Amniotic epithelial cell (primary cell): ENCODE data around the gene NECTIN2.
A peak's percentile ranks its signal among the peaks of the same experiment; 100 is the strongest.
"Not testable (repeated sequence)": the region's sequence is repeated elsewhere in the genome, so short reads cannot be mapped to it uniquely, and the experiment has no call there.

Experiments used
- DNase-seq: peaks from one replicate; pipeline ENCODE4 v3.0.0-alpha.2; 2010; ENCODE audit warnings: low read depth

The NECTIN2 gene

DNA sequence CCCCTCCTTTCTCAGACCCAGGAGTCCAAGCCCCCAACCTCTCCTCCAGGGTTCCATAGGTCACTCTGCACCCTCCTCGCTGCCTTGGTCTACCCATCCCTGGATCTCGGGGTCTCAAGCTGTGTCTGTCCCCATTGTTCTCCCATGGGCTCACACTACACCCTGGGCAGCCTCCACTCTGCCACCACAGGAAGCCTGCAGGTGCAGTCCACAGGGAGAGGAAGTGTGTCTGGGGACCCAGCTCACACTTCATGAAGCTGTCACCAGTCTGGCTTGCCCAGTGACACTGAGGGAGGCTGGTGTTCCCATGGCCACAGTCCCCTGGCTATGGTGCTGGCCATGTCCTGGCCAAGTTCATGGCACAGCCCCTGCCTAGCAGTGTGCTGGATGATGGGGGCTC, 5.3 kb downstream of the NECTIN2 start:
- no peak for DNase-seq

GRCh38 chr19:44855606-44856005, 9.5 kb downstream of the NECTIN2 start:
- DNase-seq: no peak

DNA sequence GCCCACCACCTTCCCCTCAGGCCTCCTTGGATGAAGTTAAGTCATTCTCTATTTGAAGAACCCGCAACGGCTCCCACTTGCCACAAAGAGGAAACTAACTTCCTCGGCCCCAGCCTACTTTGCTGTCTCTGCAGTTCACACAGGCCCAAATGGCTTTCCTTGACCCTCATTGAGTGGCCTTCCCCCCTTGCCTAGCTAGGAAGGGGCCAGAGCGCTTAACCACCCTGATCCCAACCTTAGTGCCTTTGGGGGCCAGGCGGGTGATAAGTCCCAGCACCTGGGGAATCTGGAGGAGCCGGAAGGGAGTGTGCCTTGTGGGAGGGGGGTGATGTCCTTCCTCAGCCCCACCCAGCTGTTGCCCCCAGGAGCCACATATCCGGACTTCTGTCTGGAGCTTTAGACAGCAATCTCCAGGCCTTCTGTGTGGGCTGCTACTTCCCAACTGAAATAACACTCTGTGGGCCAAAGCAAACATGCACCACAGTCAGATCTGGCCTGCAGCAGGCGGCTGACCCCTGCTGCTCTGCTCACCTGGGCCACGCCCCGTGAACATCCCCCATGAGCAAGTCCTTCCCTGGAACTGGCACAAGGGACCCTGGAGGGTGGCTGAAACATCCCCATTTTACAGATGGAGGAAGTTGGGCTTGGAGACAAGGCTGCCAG, 10.5 kb downstream of the NECTIN2 start:
- DNase-seq: no peak

GRCh38 chr19:44857837-44858236, 11.7 kb downstream of the NECTIN2 start:
- DNase-seq: no peak

DNA sequence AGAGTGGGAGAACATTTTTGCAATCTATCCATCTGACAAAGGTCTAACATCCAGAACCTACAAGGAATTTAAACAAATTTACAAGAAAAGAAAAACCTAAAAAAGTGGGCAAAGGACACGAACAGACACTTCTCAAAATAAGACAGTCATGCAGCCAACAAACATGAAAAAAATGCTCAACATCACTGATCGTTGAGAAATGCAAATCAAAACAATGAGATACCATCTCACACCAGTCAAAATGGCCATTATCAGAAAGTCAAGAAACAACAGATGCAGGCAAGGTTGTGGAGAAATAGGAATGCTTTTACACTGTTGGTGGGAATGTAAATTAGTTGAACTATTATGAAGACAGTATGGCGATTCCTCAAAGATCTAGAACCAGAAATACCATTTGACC, 15.5 kb downstream of the NECTIN2 start:
- DNase-seq: not testable (repeated sequence)

- DNase-seq: no peak
Observed at GRCh38 chr19:44863990-44864389, 17.9 kb downstream of the NECTIN2 start.

- DNase-seq: no peak
Observed at GRCh38 chr19:44865196-44865767, 19.2 kb downstream of the NECTIN2 start.

- DNase-seq: no peak
Observed at GRCh38 chr19:44866664-44867063, 20.6 kb downstream of the NECTIN2 start.

DNA sequence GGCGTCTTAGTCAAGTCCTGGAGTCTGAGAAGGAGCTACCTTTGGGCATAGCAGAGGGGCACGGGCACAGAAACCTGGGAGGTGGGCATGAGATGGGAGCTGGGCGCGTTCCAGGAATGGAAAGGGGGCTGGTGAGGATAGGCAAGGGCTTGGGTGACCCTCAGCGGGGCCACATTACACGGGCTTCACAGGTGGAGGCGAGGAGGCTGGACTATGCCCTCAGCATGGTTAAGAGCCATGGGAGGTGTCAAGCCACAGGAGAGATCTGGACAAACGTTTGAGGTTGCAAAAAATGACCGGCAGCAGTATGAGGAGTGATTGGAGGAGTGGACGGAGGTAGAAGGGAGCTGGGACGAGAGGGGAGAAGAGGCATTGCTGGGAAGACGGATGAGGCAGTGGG, 21.5 kb downstream of the NECTIN2 start:
- DNase-seq: no peak

GRCh38 chr19:44869733-44870470, 23.8 kb downstream of the NECTIN2 start:
- DNase-seq: peak; percentile 83

DNA sequence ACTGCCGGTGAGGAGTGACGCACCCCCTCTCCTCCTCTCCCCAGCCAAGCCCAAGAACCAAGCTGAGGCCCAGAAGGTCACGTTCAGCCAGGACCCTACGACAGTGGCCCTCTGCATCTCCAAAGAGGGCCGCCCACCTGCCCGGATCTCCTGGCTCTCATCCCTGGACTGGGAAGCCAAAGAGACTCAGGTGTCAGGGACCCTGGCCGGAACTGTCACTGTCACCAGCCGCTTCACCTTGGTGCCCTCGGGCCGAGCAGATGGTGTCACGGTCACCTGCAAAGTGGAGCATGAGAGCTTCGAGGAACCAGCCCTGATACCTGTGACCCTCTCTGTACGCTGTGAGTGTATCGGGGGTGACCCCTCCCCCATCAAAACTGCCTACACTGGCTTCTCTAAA, 25.7 kb downstream of the NECTIN2 start:
- no peak for DNase-seq

- DNase-seq: no peak
Observed at GRCh38 chr19:44872661-44873060, 26.6 kb downstream of the NECTIN2 start.

DNA sequence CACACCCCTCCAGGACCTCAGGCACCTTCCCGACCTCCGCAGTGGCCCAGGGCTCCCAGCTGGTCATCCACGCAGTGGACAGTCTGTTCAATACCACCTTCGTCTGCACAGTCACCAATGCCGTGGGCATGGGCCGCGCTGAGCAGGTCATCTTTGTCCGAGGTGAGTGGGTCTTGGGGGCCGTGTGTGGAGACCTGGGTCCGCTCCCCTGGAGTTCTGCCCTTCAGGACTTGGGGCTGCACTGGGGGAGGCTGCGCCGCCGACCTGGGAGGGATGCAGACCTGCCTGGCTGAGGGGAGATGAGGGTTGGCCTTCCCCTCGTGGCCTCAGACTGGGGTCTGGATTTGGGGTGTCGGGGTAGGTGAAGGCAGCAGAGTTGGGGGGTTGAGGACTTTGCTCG, 28.2 kb downstream of the NECTIN2 start:
- no peak for DNase-seq

DNA sequence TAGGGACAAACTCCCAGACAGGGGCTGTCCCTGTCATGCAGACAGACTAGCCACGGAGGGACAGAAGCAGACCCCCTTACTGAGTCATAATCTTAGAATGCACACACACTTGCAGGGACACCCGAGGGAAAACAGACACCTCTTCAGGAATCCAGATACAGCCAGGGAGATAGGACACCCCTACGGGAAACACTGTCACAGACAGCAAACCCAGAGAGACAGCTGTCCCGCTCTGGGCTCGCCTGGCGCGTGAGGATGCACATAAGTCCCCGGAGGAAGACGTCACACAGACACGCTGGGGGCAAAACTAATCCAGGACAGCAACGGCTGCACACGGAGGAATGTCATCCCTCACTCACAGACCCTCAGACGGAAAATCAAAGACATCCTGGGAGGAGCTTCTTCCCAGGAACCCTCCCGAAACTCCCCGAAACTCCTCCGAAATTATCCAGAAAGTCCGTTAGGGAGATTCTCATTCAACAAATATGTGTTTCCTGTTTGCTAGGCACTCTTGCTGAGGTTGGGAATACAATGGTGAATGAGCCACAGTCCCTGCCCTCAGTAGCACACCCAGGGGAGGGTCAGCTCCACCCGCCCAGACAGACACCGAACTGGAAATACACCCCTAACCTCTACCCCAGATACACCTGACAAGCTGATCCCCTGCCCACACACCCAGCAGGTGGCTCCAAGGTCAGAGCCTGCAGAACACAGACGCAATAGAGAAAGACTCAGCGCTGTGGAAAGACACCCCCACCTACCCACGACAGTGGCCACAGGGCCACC, 29.8 kb downstream of the NECTIN2 start:
- no peak for DNase-seq

DNA sequence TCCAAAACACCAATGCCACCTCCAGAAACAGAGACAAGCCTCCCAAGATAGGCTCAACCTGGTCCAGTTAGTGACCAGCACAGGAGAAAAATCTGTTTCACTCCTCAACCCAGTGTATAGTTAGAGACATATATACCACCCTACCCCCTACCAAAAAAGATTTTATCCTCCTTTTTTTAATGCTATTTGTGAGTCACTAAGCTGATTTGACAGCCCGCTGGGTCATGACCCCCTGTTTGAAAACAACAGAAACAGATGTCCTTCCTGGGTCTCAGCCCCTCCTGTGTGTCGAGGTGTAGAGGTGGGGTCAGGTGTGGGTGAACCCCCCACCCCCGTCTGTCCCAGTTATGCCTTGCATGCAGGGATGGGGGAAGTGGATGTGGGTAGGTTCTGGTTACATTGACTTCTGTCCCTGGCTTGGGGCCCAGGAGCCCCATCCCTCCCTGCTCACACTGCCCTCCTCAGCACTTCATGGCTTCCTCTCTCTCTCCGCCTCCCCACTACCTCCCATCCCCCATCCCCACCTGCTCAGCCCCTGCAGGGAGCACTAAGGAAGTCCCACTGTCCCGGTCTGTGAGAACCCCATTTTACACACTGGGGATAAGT, 30.9 kb downstream of the NECTIN2 start:
- no peak for DNase-seq

DNA sequence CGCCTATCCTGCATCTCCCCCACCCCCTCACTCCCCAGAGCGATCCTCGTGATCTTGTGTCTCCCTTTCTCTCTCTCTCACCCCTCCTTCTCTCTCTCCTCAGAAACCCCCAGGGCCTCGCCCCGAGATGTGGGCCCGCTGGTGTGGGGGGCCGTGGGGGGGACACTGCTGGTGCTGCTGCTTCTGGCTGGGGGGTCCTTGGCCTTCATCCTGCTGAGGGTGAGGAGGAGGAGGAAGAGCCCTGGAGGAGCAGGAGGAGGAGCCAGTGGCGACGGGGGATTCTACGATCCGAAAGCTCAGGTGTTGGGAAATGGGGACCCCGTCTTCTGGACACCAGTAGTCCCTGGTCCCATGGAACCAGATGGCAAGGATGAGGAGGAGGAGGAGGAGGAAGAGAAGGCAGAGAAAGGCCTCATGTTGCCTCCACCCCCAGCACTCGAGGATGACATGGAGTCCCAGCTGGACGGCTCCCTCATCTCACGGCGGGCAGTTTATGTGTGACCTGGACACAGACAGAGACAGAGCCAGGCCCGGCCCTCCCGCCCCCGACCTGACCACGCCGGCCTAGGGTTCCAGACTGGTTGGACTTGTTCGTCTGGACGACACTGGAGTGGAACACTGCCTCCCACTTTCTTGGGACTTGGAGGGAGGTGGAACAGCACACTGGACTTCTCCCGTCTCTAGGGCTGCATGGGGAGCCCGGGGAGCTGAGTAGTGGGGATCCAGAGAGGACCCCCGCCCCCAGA, 32.2 kb downstream of the NECTIN2 start:
- no peak for DNase-seq

- no peak for DNase-seq
Observed at GRCh38 chr19:44879309-44880065, 33.4 kb downstream of the NECTIN2 start.

- no peak for DNase-seq
Observed at GRCh38 chr19:44882063-44882462, 36.0 kb downstream of the NECTIN2 start.

GRCh38 chr19:44882619-44883397, 36.7 kb downstream of the NECTIN2 start:
- not testable (repeated sequence) for DNase-seq

- no peak for DNase-seq
Observed at GRCh38 chr19:44883922-44884321, 37.8 kb downstream of the NECTIN2 start.
